Panc1 (cell line): ENCODE results near the gene NAP1L5. TPM values are rescaled to one million over a fixed set of nuclear protein-coding genes. Genes with fewer than 3 reads are reported as not detected.

Experiments
- ATAC-seq: fragments of 200-7000 bp; cut with Tn5 transposase; 2 replicates; pipeline ENCODE4 v1.9.1; 2020; ENCODE audit warnings: mild to moderate bottlenecking, moderate library complexity
- BruUV-seq: library from RNA; stranded (reverse); fragments of 400-500 nt; replicated peaks from 2 replicates; lab custom pipeline; 2021; lab: Mats Ljungman, UMichigan
- CTCF ChIA-PET: fragments of 300-600 bp; sonication (Branson Sonifier 250); formaldehyde crosslinking; loops from one replicate; lab custom pipeline; 2022; ENCODE audit warnings: antibody characterized with exemption; lab: Charles Lee
- POLR2A ChIA-PET: fragments of 300-600 bp; sonication (Branson Sonifier 250); formaldehyde crosslinking; loops from one replicate; lab custom pipeline; 2022; ENCODE audit warnings: antibody characterized with exemption; lab: Charles Lee
- DNase-seq: peaks from one replicate; pipeline ENCODE4 v3.0.0-alpha.2; 2010; ENCODE audit warnings: low read depth, low spot score
- H3K27ac ChIP-seq: 2 replicates; pipeline ENCODE4 v1.5.1; 2011; ENCODE audit warnings: mild to moderate bottlenecking, low read length, inconsistent platforms
- H3K27me3 ChIP-seq: fragments of 200-500 bp; sonication (Bioruptor generic); 2 replicates; pipeline ENCODE4 v1.6.0; 2014; ENCODE audit warnings: low read length, inconsistent platforms; ENCODE audit not compliant: control insufficient read depth, insufficient read depth
- H3K36me3 ChIP-seq: fragments of 200-500 bp; sonication (Bioruptor generic); 2 replicates; pipeline ENCODE4 v1.5.1; 2014; ENCODE audit warnings: inconsistent platforms, mild to moderate bottlenecking, low read length, moderate library complexity; ENCODE audit not compliant: control insufficient read depth, insufficient read depth
- H3K4me1 ChIP-seq: 2 replicates; pipeline ENCODE4 v1.5.1; 2011; ENCODE audit warnings: inconsistent platforms, mild to moderate bottlenecking, low read length, moderate library complexity; ENCODE audit not compliant: control insufficient read depth, insufficient read depth
- H3K4me3 ChIP-seq, 2 experiments: 2 replicates each; pipeline ENCODE4 v1.5.1; 2011 to 2012; ENCODE audit warnings: low read depth in 2 of 2, low read length in 2 of 2, mild to moderate bottlenecking in 2 of 2, inconsistent platforms in 1 of 2, moderate library complexity in 1 of 2
- H3K9me3 ChIP-seq: fragments of 200-500 bp; sonication (Bioruptor generic); 2 replicates; pipeline ENCODE4 v1.5.1; 2014; ENCODE audit warnings: low read depth, mild to moderate bottlenecking, inconsistent platforms, low read length, moderate library complexity; ENCODE audit not compliant: control insufficient read depth, insufficient read depth
- POLR2AphosphoS5 ChIP-seq: IDR thresholded peaks from 2 replicates; pipeline ENCODE4 v1.6.1; 2012; ENCODE audit warnings: mild to moderate bottlenecking, low read depth, low read length, moderate library complexity
- SIN3A ChIP-seq: IDR thresholded peaks from 2 replicates; pipeline ENCODE4 v1.6.1; 2012; ENCODE audit warnings: low read depth, mild to moderate bottlenecking, low read length, moderate library complexity, borderline replicate concordance; ENCODE audit not compliant: insufficient read depth
- TCF7L2 ChIP-seq: IDR thresholded peaks from 2 replicates; pipeline ENCODE4 v1.6.1; 2011; ENCODE audit warnings: mild to moderate bottlenecking, low read depth, low read length, inconsistent platforms
- in situ Hi-C: cut with HindIII; loops from 2 replicates; pipeline ENCODE4 v1.10.0; 2016; ENCODE audit warnings: low sequenced_read_pairs, low pct_unique_long_range_greater_than_20kb
- intact Hi-C: fragments of 100-400 bp; cut with micrococcal nuclease; formaldehyde crosslinking; loops from one replicate; pipeline ENCODE4 v1.10.0; 2022; ENCODE audit not compliant: unreplicated experiment
- total RNA-seq: library from RNA; stranded (reverse); gene quantifications from one replicate; pipeline ENCODE4 v1.2.1, GENCODE V29; 2021; ENCODE audit not compliant: unreplicated experiment
- TF ChIP-seq, protein P1 (sequence below): fragments of 450-650 bp; IDR thresholded peaks from 2 replicates; pipeline ENCODE4 v1.5.1; 2017; ENCODE audit warnings: mild to moderate bottlenecking
- TF ChIP-seq, protein P2 (sequence below), 2 experiments: IDR thresholded peaks; 2 replicates each; pipeline ENCODE4 v1.6.1; 2011 to 2012; ENCODE audit warnings: low read depth in 2 of 2, control low read depth in 1 of 2, low read length in 1 of 2, mild to moderate bottlenecking in 1 of 2, moderate library complexity in 1 of 2; ENCODE audit not compliant: insufficient read depth in 1 of 2

The NAP1L5 gene
- total RNA-seq, 1 experiment from 2014 or later: 0.67 TPM

DNA sequence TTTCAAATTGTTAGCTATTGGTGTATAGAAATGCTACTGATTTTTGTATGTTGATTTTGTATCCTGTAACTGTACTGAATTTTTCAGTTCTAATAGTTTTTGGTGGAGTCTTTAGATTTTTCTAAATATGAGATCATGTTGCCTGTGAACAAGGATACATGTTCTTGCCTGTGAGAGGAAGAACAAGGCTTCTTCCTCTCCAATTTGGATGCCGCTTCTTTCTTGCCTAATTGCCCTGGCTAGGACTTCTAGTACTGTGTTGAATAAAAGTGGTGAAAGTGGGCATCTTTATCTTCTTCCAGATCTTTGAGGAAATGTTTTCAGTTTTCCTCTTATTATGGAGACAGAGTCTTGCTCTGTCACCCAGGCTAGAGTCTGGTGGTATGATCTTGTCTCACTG, 16.2 kb upstream of the NAP1L5 start:
- Histone ChIP-seq H3K36me3 (no peaks in the 10 kb centered on the region), H3K9me3 (no peaks in the 10 kb centered on the region), H3K27ac (no peak overlapping the region), H3K27me3 (no peaks in the 10 kb centered on the region), H3K4me3 (no peak overlapping the region), H3K4me1 (no peaks in the 10 kb centered on the region)
- BruUV-seq: no TSS peak
- ATAC-seq (no peak), DNase-seq (no peak)
- ChIA-PET POLR2A (no interaction called here), CTCF (no interaction called here)
- intact Hi-C loops: no loop called here
- TF ChIP-seq, protein P1, sequence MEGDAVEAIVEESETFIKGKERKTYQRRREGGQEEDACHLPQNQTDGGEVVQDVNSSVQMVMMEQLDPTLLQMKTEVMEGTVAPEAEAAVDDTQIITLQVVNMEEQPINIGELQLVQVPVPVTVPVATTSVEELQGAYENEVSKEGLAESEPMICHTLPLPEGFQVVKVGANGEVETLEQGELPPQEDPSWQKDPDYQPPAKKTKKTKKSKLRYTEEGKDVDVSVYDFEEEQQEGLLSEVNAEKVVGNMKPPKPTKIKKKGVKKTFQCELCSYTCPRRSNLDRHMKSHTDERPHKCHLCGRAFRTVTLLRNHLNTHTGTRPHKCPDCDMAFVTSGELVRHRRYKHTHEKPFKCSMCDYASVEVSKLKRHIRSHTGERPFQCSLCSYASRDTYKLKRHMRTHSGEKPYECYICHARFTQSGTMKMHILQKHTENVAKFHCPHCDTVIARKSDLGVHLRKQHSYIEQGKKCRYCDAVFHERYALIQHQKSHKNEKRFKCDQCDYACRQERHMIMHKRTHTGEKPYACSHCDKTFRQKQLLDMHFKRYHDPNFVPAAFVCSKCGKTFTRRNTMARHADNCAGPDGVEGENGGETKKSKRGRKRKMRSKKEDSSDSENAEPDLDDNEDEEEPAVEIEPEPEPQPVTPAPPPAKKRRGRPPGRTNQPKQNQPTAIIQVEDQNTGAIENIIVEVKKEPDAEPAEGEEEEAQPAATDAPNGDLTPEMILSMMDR: no peak
- TF ChIP-seq, protein P2, sequence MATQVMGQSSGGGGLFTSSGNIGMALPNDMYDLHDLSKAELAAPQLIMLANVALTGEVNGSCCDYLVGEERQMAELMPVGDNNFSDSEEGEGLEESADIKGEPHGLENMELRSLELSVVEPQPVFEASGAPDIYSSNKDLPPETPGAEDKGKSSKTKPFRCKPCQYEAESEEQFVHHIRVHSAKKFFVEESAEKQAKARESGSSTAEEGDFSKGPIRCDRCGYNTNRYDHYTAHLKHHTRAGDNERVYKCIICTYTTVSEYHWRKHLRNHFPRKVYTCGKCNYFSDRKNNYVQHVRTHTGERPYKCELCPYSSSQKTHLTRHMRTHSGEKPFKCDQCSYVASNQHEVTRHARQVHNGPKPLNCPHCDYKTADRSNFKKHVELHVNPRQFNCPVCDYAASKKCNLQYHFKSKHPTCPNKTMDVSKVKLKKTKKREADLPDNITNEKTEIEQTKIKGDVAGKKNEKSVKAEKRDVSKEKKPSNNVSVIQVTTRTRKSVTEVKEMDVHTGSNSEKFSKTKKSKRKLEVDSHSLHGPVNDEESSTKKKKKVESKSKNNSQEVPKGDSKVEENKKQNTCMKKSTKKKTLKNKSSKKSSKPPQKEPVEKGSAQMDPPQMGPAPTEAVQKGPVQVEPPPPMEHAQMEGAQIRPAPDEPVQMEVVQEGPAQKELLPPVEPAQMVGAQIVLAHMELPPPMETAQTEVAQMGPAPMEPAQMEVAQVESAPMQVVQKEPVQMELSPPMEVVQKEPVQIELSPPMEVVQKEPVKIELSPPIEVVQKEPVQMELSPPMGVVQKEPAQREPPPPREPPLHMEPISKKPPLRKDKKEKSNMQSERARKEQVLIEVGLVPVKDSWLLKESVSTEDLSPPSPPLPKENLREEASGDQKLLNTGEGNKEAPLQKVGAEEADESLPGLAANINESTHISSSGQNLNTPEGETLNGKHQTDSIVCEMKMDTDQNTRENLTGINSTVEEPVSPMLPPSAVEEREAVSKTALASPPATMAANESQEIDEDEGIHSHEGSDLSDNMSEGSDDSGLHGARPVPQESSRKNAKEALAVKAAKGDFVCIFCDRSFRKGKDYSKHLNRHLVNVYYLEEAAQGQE (IDR thresholded peaks at IDR 0.05; ENCODE audit: insufficient read depth in 1 of 2, low read depth in 2 of 2, low read length in 1 of 2): no peak
- TF ChIP-seq TCF7L2 (no peak), SIN3A (no peak), POLR2AphosphoS5 (no peak)
- in situ Hi-C loops: no loop called here

DNA sequence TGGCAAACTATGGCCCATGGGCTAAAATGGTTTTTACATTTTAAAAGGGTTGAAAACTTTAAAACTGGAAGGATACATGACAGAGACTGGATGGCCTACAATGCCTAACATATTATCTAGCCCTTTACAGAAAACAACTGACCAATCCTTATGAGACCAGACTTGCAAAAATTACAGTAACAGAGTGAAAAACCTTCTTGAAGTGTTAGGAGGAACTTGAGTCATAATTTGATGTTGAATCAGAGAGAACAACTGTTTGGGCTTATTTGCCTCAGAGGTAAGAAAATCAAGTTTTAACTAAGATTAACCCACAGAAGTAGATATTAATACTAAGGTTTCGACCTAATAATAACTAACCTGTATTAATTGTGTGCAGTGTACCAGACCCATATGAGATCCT, 12.4 kb upstream of the NAP1L5 start:
- no peaks in the 10 kb centered on the region for H3K36me3 ChIP-seq
- intact Hi-C loops: loop anchor here (5.0 to 10.0 kb wide), 2 partner anchors 85 to 312 kb away; no protein-coding TSS in a partner anchor
- CTCF ChIA-PET: no interaction called here

More for the DNA sequence above, 12.4 kb upstream of the NAP1L5 start:
- no peak overlapping the region for H3K27ac ChIP-seq
- H3K9me3 ChIP-seq: no peaks in the 10 kb centered on the region
- TF ChIP-seq, protein P2 (IDR thresholded peaks at IDR 0.05; ENCODE audit: insufficient read depth in 1 of 2, low read depth in 2 of 2, low read length in 1 of 2): no peak
- no peak for TF ChIP-seq POLR2AphosphoS5
- TF ChIP-seq, protein P1: no peak
- ATAC-seq (no peak), DNase-seq (no peak)
- no peaks in the 10 kb centered on the region for H3K27me3 ChIP-seq
- no peaks in the 10 kb centered on the region for H3K4me1 ChIP-seq
- POLR2A ChIA-PET: no interaction called here
- in situ Hi-C loops: no loop called here
- BruUV-seq: no TSS peak
- H3K4me3 ChIP-seq: no peak overlapping the region
